ENCODE measurements around the gene S1PR5.

The S1PR5 gene

GRCh38 chr19:10497371-10497770 lies 19.9 kb downstream of the S1PR5 start:
- peaks cover 6% of the 10 kb centered on the region; the same call in 1 of the 2 replicates for H4K20me1 ChIP-seq (ENCODE audit: control insufficient read depth, insufficient read depth, low read depth, low read length)
- H3K4me2 ChIP-seq (ENCODE audit: low read length): no peak overlapping the region
- H3K36me3 ChIP-seq (ENCODE audit: control insufficient read depth, low read length): peaks cover 69% of the 10 kb centered on the region

GRCh38 chr19:10491472-10492047 lies 25.7 kb downstream of the S1PR5 start:
- no peaks in the 10 kb centered on the region for H4K20me1 ChIP-seq (ENCODE audit: control insufficient read depth, insufficient read depth, low read depth, low read length)
- H3K79me2 ChIP-seq (ENCODE audit: control insufficient read depth, low read length): peaks cover 57% of the 10 kb centered on the region
- peaks cover 57% of the 10 kb centered on the region for H3K36me3 ChIP-seq (ENCODE audit: control insufficient read depth, low read length)
- no peaks in the 10 kb centered on the region for H3K4me1 ChIP-seq (ENCODE audit: control insufficient read depth, low read length)
- no peaks in the 10 kb centered on the region for H3K27me3 ChIP-seq (ENCODE audit: control insufficient read depth, low read length)
- H3K4me2 ChIP-seq (ENCODE audit: low read length): no peak overlapping the region
- no peaks in the 10 kb centered on the region for H3K9me3 ChIP-seq (ENCODE audit: control insufficient read depth, insufficient read depth, low read length)
- no peak overlapping the region for H3K27ac ChIP-seq (ENCODE audit: low read depth, low read length)
- no peak overlapping the region for H3K4me3 ChIP-seq (ENCODE audit: low read length)
- H3F3A ChIP-seq (ENCODE audit: control insufficient read depth, insufficient read depth): no peaks in the 10 kb centered on the region
- no peaks in the 10 kb centered on the region for H3K9me2 ChIP-seq (replicated peaks; ENCODE audit: control insufficient read depth, low read length)
- TF ChIP-seq EZH2phosphoT487 (IDR thresholded peaks at IDR 0.05; ENCODE audit: borderline replicate concordance, low read length) (no peak), CTCF (IDR thresholded peaks at IDR 0.05; ENCODE audit: low read depth, low read length, poor library complexity, severe bottlenecking) (no peak)

More at GRCh38 chr19:10497371-10497770, 19.9 kb downstream of the S1PR5 start:
- Histone ChIP-seq H3K4me3 (ENCODE audit: low read length) (no peak overlapping the region), H3K27me3 (ENCODE audit: control insufficient read depth, low read length) (no peaks in the 10 kb centered on the region), H3F3A (ENCODE audit: control insufficient read depth, insufficient read depth) (no peaks in the 10 kb centered on the region), H3K79me2 (ENCODE audit: control insufficient read depth, low read length) (peaks cover 85% of the 10 kb centered on the region), H3K4me1 (ENCODE audit: control insufficient read depth, low read length) (peaks cover 14% of the 10 kb centered on the region), H3K27ac (ENCODE audit: low read depth, low read length) (no peak overlapping the region), H3K9me2 (replicated peaks; ENCODE audit: control insufficient read depth, low read length) (no peaks in the 10 kb centered on the region), H3K9me3 (ENCODE audit: control insufficient read depth, insufficient read depth, low read length) (no peaks in the 10 kb centered on the region)
- TF ChIP-seq CTCF (IDR thresholded peaks at IDR 0.05; ENCODE audit: low read depth, low read length, poor library complexity, severe bottlenecking): no peak
- no peak for TF ChIP-seq EZH2phosphoT487 (IDR thresholded peaks at IDR 0.05; ENCODE audit: borderline replicate concordance, low read length)

GRCh38 chr19:10486551-10486950 lies 30.7 kb downstream of the S1PR5 start:
- Histone ChIP-seq H3K4me1 (ENCODE audit: control insufficient read depth, low read length) (no peaks in the 10 kb centered on the region), H3K79me2 (ENCODE audit: control insufficient read depth, low read length) (peaks cover 22% of the 10 kb centered on the region), H3K4me2 (ENCODE audit: low read length) (no peak overlapping the region), H3K27me3 (ENCODE audit: control insufficient read depth, low read length) (no peaks in the 10 kb centered on the region), H3K27ac (ENCODE audit: low read depth, low read length) (no peak overlapping the region), H3F3A (ENCODE audit: control insufficient read depth, insufficient read depth) (peaks cover 11% of the 10 kb centered on the region), H3K9me3 (ENCODE audit: control insufficient read depth, insufficient read depth, low read length) (no peaks in the 10 kb centered on the region), H3K36me3 (ENCODE audit: control insufficient read depth, low read length) (peaks cover 44% of the 10 kb centered on the region), H3K4me3 (ENCODE audit: low read length) (no peak overlapping the region), H3K9me2 (replicated peaks; ENCODE audit: control insufficient read depth, low read length) (no peaks in the 10 kb centered on the region), H4K20me1 (ENCODE audit: control insufficient read depth, insufficient read depth, low read depth, low read length) (no peaks in the 10 kb centered on the region)
- TF ChIP-seq CTCF (IDR thresholded peaks at IDR 0.05; ENCODE audit: low read depth, low read length, poor library complexity, severe bottlenecking): no peak
- no peak for TF ChIP-seq EZH2phosphoT487 (IDR thresholded peaks at IDR 0.05; ENCODE audit: borderline replicate concordance, low read length)

Data from DOHH2 (cell line).